GM21447 (cell line): ENCODE results near the gene ATG7.
A peak's percentile ranks its signal among the peaks of the same experiment; 100 is the strongest.

Source experiments
- ATAC-seq: cut with Tn5 transposase; IDR thresholded peaks from one replicate; pipeline ENCODE4 v1.9.1; 2021; ENCODE audit not compliant: unreplicated experiment

Gene ATG7

GRCh38 chr3:11290743-11291680 lies 18.8 kb downstream of the ATG7 start:
- ATAC-seq = peak; percentile 42

DNA sequence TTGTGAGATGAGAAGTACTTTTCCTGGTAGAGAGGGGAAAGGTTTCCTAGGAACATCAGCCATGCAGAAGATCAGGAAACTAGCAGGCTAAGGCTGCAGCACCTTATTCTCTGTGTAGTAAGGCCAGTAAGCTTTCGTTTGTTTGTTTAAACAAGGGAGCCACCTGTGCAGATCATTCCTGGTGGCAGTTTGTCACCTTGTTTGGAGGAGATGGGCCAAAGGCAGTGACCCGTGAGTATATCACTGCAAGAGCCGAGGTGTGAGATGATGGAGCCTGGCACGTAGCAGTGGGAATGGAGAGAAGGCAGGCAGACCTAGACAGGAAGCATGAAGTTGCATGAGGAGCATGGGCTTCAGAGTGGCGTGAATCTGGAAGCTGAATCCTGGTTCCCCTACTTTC lies 19.6 kb downstream of the ATG7 start:
- no peak for ATAC-seq

GRCh38 chr3:11297126-11297525 lies 24.9 kb downstream of the ATG7 start:
- no peak for ATAC-seq

GRCh38 chr3:11300970-11301369 lies 28.8 kb downstream of the ATG7 start:
- ATAC-seq = peak; percentile 93

GRCh38 chr3:11302444-11302843 lies 30.2 kb downstream of the ATG7 start:
- ATAC-seq = no peak

- no peak for ATAC-seq
Observed at GRCh38 chr3:11304175-11304574, 32.0 kb downstream of the ATG7 start.

DNA sequence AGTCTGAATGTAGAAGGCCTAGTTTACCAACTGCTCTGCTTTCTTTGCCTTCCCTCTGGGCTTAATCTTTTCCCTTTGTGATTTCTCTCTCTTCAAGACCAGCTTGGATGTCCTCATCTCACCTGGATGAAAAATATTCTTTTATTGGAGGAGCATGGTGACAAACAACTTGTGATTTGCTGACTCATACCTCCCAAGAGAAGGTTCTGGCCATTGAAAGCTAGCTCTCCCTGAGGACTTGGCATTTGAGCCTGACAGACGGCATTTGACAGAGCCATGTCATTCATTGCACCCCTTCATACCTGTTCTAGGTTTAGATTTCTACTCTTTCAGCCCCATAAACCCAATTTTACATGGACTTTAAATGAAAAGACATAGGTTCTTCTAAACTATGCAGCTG lies 33.3 kb downstream of the ATG7 start:
- no peak for ATAC-seq

DNA sequence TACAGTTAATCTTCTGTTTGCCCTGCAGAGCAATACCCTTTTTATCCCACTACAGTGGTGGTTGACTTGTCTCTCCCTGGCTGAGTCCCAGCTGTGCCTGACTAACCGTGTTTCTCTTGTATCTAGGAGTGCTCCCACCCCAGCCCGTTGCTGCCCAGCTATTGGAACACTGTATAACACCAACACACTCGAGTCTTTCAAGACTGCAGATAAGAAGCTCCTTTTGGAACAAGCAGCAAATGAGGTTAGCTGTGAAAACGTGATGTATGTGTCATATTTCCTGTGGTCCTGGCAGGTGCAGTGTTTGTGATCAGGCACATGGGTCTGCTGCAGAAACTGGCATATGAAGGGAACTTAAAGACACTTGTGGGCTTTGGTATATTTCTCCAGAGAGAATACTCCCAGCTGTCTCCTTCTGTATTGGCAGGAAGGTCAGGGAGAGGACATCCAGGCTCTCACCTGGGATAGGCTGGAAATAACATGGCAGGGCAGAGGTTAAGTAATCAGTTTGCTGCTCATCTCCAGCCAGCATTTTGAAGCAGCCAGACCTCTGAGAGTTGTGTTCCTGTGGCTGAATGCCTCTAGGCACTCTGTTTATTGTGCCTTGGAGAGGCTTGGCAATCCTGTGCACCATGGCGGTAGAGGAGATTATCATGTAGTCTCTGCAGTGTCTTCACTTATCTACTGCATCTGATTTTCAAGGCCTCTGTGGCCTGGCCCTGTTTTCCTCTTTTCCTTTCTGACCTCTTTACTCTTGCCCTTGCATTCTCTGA lies 34.8 kb downstream of the ATG7 start:
- ATAC-seq = peak; percentile 86

DNA sequence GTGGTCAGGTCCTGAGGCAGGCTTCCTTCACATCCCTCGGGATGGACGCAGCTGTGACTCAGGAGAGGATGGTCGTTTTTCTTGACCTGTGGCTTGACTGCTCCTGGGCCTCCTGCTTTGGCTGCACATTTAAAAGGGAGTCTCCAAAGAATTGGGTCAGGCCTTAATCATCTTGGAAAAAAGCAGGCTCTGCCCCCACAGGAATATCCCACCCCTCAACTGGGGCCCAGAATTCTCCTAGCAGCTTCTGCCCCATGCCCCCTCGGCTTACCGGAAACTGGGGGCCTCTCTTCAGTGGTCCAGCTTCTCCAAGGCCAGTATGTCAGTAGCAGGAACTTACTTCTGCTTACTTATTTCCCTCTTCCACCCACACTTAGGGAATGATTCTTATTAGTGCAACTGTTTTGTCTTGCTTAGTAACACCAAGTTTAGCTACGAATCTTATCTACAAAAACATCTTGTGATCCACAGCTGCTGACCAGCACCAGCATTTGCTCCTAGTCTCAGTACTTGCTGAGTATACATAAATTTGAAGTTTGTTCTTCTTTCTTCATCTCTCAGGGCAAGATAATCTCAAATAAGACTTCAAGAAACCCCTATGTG lies 35.7 kb downstream of the ATG7 start:
- ATAC-seq = no peak

GRCh38 chr3:11310258-11310657 lies 38.1 kb downstream of the ATG7 start:
- ATAC-seq = no peak

DNA sequence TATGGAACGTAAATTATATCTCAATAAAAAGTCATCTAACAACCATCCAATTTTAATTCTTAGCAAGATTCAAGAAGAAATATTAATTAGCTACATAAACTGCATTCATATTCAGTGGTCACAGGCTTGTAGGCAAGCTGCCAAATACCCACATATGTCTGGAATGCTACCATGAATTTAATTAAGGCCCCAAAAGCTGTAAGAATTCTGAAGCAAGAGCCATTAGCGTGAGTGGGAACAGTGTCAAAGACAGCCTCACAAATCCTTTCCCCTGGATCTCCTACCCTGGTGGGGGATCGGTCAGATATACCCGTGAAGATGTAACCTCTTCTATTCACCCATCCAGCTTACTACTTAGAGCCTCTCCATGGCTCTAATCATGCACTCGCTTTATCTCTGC lies 40.0 kb downstream of the ATG7 start:
- ATAC-seq = no peak

- no peak for ATAC-seq
Observed at GRCh38 chr3:11317300-11317699, 45.1 kb downstream of the ATG7 start.

- no peak for ATAC-seq
Observed at GRCh38 chr3:11322931-11323330, 50.7 kb downstream of the ATG7 start.

DNA sequence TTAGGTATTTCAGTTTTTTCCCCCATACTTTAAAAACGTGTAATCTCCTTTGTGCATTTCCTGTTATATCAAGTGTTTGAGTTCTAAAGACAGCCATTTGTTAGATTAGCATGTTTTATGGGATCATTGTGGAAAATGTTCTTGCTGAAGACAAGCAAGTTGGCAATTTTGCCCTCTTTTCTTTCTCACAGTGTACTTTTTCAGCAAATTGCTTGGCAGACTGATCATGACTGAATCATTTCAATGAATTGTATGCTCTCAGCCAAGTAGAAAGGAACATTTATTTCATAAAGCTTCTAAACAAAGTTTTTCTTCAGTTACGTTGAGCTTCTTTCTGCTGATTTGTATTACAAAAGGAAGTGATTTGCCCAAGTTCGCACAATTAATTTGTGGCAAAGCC lies 51.6 kb downstream of the ATG7 start:
- no peak for ATAC-seq

GRCh38 chr3:11327619-11328018 lies 55.4 kb downstream of the ATG7 start:
- ATAC-seq = no peak

DNA sequence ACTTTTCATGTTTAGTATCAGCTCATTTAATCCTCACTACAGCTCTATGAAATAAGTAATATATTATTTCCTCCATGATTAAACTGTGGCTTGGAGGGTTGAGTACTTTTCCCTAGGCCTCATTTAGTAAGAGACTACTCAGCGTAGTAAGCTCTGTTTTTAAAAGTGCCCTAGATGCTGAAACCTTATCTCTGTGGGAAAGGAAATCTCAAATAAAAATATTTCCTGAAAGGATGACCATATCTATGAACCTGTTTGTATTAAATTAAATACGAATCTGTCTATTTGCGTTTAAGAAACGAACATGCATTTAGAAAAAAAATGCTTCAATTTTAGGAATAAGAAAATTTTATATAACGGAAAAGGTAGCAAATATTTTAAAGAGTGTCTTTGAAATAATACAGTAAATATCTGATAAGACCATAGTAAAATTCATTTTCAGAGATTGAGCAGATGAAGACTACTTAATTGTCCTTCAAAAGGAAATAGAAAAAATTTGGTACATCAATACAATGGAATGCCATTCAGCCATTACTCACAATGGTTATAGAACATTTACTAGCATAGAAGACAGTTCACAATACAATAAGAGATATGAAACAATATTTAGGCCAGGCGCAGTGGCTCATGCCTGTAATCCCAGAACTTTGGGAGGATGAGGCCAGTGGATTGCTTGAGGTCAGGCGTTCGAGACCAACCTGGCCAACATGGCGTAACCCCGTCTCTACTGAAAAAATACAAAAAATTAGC lies 56.2 kb downstream of the ATG7 start:
- ATAC-seq = no peak

- ATAC-seq = no peak
Observed at GRCh38 chr3:11329777-11330176, 57.6 kb downstream of the ATG7 start.

DNA sequence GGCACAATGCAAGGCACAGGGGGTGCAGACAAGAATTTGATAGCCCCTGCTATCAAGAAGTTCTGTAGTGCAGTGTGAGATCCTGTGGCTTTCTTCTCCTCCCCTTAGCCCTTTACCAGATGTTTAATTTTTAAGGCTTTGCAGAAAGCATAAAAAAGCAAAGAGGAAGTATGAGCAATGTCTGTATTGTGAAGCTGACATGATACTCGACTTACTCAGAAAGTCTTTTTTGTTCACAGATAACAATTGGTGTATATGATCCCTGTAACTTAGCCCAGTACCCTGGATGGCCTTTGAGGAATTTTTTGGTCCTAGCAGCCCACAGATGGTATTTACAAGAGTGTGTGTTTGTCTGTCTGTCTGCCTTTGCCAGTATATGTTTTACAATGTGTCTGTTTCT lies 58.9 kb downstream of the ATG7 start:
- ATAC-seq = no peak

DNA sequence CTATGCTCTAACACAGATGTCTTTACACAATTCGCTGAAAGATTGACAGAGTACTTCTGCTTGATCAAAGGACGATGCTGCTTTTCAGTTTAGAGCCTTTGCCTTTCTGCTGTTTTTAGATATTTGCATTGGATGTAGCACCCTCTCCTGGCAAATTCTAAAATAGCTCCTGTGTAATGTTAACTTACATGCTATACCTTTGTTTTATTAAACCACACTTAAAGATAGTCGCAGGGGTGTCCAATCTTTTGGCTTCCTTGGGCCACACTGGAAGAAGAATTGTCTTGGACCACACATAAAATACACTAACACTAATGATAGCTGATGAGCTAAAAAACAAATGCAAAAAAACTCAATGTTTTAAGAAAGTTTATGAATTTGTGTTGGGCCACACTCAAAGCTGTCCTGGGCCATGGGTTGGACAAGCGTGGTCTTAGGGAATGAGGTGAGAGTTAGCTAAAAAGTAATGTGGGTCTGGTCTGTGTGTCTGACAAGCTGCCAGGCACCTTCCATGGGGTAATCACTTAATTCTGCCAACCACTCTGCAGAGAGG lies 62.9 kb downstream of the ATG7 start:
- ATAC-seq = no peak

DNA sequence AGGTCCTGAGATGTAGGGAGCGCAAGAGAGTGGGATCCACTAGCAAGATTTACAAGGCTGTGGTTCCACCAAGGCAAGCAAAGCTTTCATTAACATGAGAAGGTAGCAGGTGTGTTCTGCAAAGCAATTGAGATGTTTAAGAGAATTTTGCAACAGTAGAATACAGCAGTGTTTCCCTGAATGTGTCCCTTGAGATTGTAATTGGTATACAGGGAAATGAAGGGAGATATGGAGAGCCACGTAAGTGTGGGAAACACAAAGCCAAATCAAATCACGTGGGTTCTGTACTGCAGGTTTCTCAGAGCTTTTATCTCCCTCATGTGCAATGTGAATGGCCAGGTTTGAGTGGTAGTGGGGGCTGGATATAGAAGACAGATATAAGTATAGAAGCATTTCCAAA lies 67.3 kb downstream of the ATG7 start:
- ATAC-seq = no peak

- ATAC-seq = no peak
Observed at GRCh38 chr3:11346416-11346815, 74.2 kb downstream of the ATG7 start.
